HG03196 (cell line): ENCODE data around the gene MAPK7.

Experiments
- ATAC-seq: cut with Tn5 transposase; IDR thresholded peaks from one replicate; pipeline ENCODE4 v1.9.1; 2021; ENCODE audit not compliant: unreplicated experiment

MAPK7 gene

DNA sequence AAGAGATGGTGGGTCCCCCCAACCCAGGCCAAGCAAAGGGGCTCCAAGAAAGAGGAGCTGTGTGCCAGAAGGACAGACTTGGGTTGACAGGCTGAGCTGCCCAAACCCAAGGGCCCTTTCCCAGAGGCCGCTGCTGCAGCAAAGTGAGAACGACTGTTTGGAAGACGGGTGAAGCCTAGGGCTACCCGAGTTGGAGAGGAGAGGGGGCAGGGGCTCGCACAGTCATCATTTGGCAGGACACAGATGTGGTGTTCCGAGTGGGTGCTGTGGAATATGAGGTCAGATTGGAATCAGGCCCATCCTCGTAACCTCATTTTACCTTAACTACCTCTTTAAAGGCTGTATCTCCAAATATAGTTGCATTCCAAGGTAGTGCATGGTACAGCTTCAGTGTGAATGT, 14.0 kb downstream of the MAPK7 start:
- no peak for ATAC-seq

DNA sequence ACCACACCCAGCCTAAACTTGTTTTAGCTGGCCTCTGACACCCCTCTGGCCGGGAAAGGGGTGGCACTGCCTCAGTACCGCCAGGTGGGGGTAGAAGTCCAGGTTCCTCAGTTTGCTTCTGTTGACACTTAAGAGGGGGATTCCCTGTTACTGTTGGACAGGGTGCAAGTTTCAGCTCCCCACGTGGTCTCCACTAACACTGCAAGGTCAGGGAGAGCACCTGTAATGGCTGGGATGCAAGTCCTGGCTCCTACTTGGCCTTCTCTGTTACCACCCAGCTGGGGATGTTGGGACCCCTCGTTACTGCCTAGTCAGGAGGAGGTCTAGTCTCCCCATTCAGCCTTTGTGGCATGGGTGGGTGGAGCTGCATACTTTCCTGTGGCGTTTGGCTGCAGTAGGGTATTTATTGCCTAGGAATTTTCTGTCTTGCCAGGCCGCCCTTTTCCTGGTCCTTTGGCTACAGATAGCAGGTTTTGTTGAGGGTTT, 19.3 kb downstream of the MAPK7 start:
- no peak for ATAC-seq

DNA sequence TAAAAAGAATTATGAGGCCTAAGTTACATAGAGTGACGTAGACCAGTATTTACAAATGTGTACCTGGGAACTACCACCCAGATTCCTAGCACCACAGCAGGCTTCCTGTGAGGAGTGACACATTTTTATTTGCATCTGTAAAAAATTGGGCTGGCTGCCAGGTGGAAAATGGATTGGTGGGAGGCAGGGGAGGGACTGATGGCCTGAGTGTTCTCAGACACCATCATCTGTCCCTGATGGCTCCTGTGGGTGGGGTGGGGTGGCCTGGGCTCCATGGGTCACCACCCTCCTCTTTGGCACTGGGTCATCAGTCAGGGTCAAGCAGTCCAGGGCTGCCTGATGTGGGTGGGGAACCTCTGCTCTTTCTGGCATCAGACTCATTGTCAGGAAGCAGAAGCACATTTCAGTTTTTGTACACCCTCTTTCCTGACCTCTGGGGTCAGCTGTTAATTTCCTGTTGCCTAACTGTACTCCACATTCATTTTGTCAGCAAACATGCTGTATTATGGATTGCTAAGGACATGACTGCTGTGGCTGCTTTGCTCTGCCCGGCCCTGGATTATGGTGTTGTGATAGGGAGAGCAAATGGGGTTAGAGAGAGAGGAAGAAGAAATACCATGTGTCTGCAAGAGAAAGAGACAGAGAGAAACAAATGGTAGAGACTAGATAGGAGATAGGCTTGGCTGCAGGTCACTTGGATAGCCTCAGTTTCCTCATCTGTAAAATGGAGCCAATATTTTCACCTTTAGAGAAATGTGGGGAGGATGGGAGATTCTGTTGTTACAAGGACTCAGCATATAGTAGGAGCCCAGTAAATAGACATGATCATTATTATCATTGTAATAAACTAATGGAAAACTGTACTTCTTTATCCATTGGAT, 20.2 kb downstream of the MAPK7 start:
- ATAC-seq = no peak

DNA sequence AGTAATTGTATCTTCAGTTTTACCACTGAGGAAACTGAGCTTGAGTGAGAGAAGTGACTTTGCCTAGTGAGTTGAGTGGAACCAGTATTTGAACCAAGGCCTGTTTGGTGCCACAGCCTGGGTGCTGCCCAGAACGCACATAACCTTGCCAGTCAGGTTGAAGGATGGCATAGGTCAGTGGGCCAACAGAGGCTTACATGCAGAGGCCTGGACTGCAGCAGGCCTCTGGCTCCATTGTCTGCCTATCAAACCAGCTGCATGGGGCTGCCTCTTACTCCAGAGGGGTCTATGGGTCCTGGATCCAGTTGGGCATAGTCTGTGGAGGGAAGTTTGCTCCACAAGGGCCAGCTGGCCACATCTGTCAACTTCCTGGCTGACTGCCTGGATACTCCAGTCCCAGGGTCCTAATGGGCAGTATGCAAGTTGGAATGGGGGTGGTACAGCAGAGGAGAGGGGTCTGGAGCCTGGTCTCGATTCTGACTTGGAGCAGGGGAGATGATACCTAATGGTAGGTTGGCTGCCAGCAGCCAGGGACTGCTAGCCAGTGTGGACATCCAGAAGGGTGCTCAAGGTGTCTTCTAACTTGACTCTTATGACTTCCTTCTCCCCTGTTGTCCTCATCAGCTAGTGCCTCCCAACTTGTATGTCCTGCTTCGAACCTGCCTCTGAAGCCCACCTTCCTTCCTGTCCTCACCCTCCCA, 21.6 kb downstream of the MAPK7 start:
- ATAC-seq = no peak

DNA sequence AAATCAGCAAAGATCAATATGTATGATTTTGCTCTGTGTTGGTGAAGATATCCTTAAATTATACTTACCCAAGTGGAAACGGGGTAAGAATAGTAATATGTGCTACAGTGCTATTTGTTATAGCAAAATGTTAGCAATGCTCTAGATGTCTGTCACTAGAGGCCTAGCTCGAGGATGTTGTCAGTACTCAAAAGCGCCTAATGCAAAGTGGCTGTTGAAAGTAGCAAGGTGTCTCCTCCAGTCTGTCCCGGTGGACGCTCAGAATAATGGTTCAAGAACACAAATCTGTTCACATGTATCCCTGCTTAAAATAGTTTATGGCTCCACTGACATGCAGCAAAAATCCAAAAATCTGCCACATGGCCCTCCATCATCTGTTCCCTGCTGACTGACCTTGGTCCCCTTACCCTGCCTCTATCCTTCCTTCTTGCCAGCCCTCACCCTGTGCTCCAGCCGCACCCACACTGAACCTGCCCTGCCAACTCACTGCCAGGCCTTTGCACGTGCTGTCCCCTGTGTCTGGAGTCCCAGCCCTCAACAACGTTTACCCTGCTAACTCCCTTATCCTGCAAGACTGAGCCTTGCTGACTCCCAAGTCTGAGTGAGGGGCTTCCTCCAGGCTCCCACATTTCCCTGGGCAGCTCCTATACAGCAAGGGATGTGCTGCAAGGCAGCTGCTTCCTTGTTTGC, 23.2 kb downstream of the MAPK7 start:
- ATAC-seq = no peak

DNA sequence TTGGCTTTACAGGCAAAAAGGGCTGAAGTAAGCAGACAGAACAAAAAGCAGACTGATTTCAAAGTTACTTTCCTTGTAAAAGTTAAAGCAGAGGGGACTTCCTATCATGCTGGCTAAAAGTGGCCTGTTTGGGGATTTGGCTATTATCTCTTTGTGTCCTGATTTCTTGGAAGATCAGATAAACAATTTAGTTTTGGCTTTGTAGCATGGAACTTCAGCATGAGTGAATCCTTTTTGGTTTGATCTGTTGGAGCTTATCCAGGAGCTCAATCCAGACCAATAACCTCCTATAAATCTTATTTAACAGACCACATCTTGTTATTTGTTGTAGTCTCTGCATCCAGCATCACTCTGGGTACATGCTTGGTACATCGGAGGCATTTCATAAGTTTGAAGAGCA, 23.9 kb downstream of the MAPK7 start:
- ATAC-seq = no peak

DNA sequence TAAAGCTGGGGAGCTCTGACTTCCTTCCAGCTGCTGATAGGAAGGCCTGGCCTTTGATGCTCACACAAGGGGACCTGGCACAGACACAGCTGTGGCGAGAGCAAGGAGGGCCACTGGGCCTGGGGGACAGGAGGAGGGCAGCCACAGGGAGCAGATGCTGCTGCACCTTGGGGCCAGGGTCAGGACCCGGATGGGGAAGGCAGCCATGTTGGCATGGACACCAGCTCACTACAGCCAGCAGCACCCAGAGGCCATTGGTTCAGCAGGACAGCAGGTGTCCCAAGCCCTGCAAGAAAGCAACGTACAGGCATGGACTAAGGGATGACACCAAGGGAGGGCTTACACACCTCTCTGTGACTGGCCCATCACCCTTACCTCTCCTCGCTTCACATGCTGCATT, 24.7 kb downstream of the MAPK7 start:
- ATAC-seq = no peak

DNA sequence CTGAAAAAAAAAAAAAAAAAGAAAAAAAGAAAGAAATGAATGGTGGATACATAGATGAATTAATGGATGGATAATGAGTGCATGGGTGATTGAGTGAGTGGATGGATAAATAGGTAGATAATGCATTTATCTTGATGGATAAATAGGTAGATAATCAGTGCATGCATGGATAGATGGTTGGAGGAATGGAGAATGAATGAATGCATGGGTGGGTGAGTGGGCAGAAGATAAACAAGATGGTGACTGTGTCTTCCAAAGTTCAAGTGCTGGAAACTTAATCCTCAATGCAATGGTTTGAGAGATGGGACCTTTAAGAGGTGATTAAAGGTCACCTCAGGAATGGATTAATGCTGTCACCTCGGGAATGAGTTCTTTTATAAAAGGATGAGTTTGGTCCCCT, 26.0 kb downstream of the MAPK7 start:
- no peak for ATAC-seq

DNA sequence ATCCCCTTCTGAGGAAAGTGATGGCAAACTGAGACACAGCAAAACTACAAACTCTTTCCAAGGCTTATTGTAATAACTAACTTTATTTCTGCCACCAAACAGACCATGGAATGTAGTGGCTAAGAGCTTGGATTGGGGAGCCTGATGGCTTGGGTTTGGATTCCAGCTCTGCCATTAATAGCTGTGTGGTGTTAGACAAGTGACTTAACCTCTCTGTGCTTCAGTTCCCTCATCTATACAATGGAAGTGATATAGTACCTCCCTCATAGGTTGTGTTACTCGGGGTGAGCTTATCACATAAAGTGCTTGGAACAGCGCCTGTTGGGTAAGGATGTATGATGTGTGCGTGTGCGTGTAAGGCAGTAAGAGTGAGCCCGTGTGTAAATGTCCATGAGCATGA, 26.8 kb downstream of the MAPK7 start:
- ATAC-seq = no peak

DNA sequence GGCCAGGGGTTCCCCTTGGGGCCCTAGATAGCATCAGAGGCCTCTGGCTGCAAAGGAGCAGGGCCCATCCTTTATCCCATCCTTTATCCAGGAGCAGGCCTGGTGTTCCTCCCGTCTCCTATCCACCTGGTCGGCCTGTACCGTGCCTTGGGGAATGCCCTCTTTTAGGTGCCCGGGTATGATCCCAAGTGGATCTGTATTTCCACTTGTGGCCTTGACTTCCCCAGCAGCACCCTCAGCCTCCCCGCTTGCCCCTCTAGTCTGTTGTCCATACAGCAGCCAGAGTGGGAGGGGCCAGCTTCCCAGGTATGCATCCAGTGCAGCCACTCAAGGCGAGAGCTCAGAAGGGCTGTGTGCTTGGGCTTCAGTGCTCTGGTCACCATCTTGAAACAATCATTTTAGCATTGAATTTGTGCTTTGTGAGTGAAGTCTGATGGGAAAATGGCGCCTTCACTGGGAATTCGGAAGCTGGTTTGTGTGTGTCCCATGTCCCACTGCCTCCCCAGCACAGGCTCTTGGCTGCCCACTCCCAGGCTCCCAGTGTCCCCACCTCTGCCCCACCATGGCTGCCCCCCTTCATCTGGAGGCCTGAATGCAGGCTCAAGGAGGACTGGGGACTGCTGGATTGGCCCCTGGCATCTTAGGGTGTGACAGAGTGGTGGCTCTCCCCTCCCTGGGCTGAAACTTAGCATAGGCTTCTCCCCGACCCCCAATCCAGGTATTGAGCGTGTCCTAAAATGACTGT, 29.5 kb downstream of the MAPK7 start:
- ATAC-seq = no peak

DNA sequence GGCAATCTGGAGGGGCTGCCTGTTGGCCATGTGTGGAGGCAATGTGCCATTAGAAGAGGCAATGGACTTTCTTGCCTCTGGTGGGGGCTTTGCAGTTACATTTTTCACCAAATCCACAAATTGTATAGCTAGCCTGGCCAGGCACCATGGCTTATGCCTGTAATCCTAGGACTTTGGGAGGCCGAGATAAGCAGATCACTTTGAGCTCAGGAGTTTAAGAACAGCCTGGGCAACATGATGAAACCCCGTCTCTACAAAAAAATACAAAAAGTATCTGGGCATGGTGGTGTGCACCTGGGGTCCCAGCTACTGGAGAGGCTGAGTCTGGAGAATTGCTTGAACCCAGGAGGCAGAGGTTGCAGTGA, 30.0 kb downstream of the MAPK7 start:
- no peak for ATAC-seq

DNA sequence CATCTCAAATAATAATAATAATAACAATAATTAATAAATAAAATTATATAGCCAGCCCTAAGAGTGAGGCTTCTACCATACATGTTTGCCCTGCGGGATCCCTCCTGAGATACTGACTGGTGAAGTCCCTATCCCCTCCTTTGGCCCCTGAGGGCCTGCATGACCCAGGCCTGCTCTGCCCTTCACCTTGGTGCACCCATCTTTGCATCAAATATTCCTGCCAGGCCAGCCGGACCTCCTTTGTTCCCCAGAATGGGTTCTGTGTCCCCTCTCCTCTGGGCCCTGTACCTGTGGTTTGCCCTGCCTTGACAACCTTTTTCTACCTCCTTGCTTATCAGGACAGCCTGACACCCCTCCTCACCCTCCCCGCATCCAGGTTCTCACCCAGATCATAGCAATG, 30.8 kb downstream of the MAPK7 start:
- no peak for ATAC-seq

DNA sequence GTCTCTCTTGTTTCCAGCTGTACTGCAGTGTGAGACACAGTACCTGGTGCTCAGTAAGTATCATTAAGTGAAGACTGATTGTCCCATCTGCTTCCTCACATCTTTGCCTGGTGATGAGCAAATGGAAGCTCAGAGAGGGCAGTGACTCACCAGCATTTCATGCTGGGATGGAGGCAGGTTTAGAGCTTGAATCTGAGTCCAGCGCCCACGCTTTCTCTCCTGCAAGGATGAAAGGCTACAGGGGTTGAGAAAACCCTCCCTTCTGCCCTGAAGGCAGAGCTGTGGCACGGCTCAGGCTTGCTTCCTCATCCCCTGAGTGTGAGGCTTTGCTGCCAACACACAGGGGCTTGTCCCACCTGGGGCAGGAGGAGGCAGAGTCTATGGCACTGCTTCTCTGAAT, 31.2 kb downstream of the MAPK7 start:
- no peak for ATAC-seq

DNA sequence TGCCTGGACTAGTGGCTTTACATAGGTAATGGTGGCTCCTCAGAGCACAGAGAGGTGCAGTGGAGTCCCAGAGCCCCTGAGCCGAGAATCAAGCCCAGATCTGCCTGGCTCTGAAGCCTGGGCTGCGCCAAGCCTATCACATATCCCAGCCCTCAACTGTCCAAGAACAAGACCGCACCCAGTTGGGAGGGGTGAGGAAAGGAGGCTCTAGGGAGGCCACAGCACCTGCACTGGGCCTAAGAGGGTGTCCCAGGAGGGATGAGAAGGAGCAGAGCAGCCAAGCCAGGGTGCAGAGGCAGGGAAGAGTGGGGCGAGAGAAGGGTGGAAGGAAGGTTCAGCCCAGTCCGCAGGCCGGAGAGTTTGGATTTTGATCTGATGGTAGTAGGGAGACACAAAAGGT, 31.8 kb downstream of the MAPK7 start:
- no peak for ATAC-seq

DNA sequence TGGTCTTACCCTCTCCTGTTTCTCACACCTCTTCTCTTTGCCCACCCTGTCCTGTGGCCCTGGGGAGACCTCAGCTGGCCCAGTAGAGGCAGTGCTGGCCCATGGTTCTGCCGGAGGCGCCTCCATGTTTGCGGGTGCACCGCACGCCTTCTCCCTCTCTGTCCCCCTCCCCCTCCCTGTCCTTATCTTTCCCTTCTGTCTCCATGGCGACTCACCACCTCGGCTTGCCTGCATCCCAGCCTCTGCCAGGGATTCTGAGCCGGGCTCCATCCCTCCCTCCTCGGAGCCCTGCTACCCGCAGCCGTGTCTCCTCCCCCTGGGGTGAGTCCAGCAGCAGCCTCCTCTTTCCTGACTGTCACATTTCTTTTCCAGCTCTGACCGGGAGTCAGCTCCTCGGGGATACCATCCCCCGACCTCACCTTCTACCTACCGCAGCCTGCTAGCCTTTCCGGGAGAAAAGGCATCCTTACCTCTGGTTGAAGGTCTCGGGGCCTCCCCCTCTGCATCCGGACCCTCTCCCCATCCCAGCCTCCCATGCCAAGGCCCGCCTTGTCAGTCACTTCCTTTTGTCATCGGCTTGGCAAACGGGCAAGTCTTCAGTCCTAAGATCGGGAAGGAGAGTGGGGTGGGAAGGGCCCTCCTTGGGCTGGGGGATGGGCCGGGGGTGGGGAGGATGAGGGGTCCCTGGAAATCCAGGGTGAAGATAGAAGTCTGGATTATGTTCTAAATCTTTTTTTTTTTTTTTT, 32.8 kb downstream of the MAPK7 start, which contains the start of gene RNF112:
Gene RNF112, plus strand, starts transcription at position 358 of the 746 bp plus-strand sequence. Its CDS starts 177 bp downstream, at position 535.
- ATAC-seq = no peak

DNA sequence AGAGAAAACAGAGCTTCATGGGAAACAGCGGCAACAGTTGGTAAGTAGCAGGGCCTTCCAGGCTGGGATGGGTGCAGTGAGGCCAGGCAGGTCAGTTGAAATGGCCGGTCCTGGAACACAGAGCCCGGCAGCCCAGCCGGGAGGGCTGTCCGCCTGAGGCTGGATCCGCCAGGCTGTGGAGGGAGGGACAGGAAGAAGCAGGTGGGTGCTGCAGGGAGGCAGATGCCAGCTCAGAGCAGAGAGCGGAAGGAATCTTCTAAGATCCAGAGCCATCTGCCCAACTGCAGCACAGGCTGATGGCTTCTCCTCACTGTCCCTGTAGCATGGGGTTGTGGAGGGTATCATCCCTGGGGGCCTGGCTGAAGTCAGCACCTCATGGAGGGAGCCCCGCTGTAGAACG, 33.3 kb downstream of the MAPK7 start:
- no peak for ATAC-seq

DNA sequence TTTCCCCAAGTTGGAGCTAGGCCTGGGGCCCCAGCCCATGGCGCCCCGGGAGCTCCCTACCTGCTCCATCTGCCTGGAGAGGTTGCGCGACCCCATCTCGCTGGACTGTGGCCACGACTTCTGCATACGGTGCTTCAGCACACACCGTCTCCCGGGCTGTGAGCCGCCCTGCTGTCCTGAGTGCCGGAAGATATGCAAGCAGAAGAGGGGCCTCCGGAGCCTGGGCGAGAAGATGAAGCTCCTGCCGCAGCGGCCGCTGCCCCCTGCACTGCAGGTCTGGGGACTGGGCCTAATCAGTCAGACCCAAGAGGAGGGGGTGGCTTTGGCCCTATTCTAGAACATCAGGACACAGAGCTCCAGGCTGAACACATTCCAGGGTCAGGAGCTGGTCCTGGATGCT, 34.2 kb downstream of the MAPK7 start:
- no peak for ATAC-seq

DNA sequence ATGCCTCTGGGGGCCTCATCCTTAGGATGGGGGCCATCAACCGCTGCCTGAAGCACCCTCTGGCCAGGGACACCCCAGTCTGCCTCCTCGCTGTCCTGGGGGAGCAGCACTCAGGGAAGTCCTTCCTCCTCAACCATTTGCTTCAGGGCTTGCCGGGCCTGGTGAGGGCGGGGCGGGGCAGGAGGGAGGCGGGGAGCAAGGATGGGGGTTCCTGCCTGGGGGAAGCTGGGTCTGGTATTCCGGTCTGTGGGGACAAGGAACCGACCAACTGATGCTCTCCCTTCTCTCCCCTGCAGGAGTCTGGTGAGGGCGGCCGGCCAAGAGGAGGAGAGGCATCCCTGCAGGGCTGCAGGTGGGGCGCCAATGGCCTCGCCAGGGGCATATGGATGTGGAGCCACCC, 34.7 kb downstream of the MAPK7 start:
- no peak for ATAC-seq

DNA sequence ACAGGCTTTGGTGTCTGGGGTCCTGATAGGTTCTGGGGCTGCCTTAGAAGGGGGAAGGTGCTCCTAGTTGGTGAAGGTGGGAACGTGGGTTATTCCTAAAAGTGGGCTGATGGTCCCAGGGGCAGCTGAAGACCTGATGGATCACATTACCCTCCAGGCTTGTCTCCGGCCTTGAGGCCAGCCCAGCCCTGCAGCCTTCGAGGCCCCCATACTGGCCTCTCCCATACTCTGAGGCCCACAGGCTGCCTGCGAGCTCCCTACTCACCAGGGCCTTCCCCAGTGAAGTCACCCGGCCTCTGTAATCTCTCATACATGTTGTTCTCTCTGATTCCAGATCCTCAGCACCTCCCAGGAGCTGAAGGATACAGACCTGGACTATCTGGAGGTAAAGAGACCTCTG, 35.5 kb downstream of the MAPK7 start:
- no peak for ATAC-seq
